Transverse colon (tissue), 4 donors: ENCODE results near the gene INTS4. TPM values are rescaled to one million over a fixed set of nuclear protein-coding genes. Genes with fewer than 3 reads are reported as not detected.
"Not testable (repeated sequence)": the region's sequence is repeated elsewhere in the genome, so short reads cannot be mapped to it uniquely, and the experiment has no call there.

Experiments
- DNase-seq: peaks from one replicate; pipeline ENCODE4 v3.0.0-alpha.2; 2019
- H3K27ac ChIP-seq, 4 donors: fragments of 200-600 bp; sonication (generic); 2 replicates each; pipeline ENCODE4 v1.5.1; 2016 to 2018; ENCODE audit warnings: inconsistent platforms in 4 of 4
- H3K27me3 ChIP-seq: fragments of 200-600 bp; sonication (generic); 2 replicates; pipeline ENCODE4 v1.5.1; 2017; ENCODE audit warnings: inconsistent platforms
- H3K36me3 ChIP-seq, 4 donors: fragments of 200-600 bp; sonication (generic); 2 replicates each; pipeline ENCODE4 v1.5.1; 2017 to 2019; ENCODE audit warnings: inconsistent platforms in 4 of 4
- H3K4me1 ChIP-seq, 4 donors: fragments of 200-600 bp; sonication (generic); 2 replicates each; pipeline ENCODE4 v1.5.1; 2017 to 2020; ENCODE audit warnings: inconsistent platforms in 4 of 4
- H3K4me3 ChIP-seq, 4 donors: fragments of 200-600 bp; sonication (generic); 1 replicate in 1 of 4; 2 replicates in 3 of 4; pipeline versions ENCODE4 v1.5.1 to v1.6.1; 2017 to 2019; ENCODE audit warnings: inconsistent platforms in 4 of 4
- H3K9me3 ChIP-seq, 2 donors: fragments of 200-600 bp; sonication (generic); 2 replicates each; pipeline ENCODE4 v1.5.1; 2017 to 2019; ENCODE audit warnings: inconsistent platforms in 2 of 2
- EP300 ChIP-seq: sonication (generic); formaldehyde crosslinking; IDR thresholded peaks from one replicate; pipeline ENCODE4 v1.6.1; 2017; ENCODE audit warnings: antibody characterized with exemption, low read depth
- POLR2A ChIP-seq: fragments of 450-650 bp; IDR thresholded peaks from one replicate; pipeline ENCODE4 v1.6.1; 2016; ENCODE audit warnings: antibody characterized with exemption, mild to moderate bottlenecking, moderate library complexity
- POLR2AphosphoS5 ChIP-seq, 3 donors: sonication (generic); formaldehyde crosslinking; IDR thresholded peaks; one replicate each; pipeline ENCODE4 v1.6.1; 2016; ENCODE audit warnings: antibody characterized with exemption in 3 of 3
- WGBS, 2 donors: methylation state at CpG; one replicate each; pipeline ENCODE4 v1.1.5; 2018; ENCODE audit warnings: low coverage in 1 of 2; 5-methylcytosine and 5-hydroxymethylcytosine counted together
- in situ Hi-C, 4 donors: fragments of 200-750 bp; cut with MboI; loops; one replicate each; pipeline versions ENCODE4 v1.15.0 to v1.15.1; 2017; ENCODE audit warnings: low sequenced_read_pairs in 3 of 4, low pct_ligation_motif_present in 1 of 4, low pct_unique_long_range_greater_than_20kb in 1 of 4
- intact Hi-C: fragments of 100-400 bp; cut with DNase I; formaldehyde crosslinking; loops from one replicate; pipeline ENCODE4 v1.15.1; 2023; ENCODE audit warnings: low total_unique reads
- small RNA-seq, 4 donors: library from RNA; depleted of rRNA; stranded (forward); fragments of <200 nt; gene quantifications; one replicate each; pipeline ENCODE3, GENCODE V24; 2016
- total RNA-seq, 4 donors: library from RNA; depleted of rRNA; stranded (reverse); fragments of >200 nt; gene quantifications; one replicate each; pipeline ENCODE4 v1.1.0, GENCODE V29; 2016
- TF ChIP-seq, protein P1 (sequence below), 5 experiments: fragments of 200-600 bp in 3 of 5; fragments of 450-650 bp in 2 of 5; sonication (generic) in 3 of 5; IDR thresholded peaks; 1 replicate in 2 of 5; 2 replicates in 3 of 5; pipeline ENCODE4 v1.5.1; 2016 to 2017; ENCODE audit warnings: antibody characterized with exemption in 5 of 5, inconsistent platforms in 3 of 5, mild to moderate bottlenecking in 2 of 5, moderate library complexity in 1 of 5

The INTS4 gene
- total RNA-seq, 4 donors from 2014 or later: 3.8 to 45.9 (median 31.5) TPM

DNA sequence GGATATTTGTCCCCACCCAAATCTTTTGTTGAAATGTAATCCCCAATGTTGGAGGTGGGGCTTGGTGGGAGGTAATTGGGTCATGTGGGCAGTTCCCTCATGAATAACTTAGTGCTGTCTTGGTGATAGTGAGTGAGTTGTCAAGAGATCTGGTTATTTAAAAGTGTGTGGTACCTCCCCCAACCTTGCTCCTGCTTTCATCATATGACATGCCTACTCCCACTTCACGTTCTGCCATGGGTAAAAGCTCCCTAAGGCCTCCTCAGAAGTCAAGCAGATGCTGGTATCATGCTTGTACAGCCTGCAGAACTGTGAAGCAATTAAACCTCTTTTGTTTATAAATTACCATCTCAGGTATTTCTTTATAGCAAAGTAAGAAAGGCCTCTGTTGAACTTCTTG lies 143.0 kb downstream of the INTS4 start:
- intact Hi-C loops: no loop called here
- H3K4me3 ChIP-seq: no peak overlapping the region
- no peak overlapping the region for H3K27ac ChIP-seq
- peaks cover 0 to 21% (median 7%) of the 10 kb centered on the region in 4 donors for H3K36me3 ChIP-seq
- WGBS, 2 donors: 79% methylated on average over 1 of the region's 1 CpG; no CpG with 5 or more reads in 1 of the 2 donors
- no peaks in the 10 kb centered on the region for H3K4me1 ChIP-seq
- TF ChIP-seq, protein P1, sequence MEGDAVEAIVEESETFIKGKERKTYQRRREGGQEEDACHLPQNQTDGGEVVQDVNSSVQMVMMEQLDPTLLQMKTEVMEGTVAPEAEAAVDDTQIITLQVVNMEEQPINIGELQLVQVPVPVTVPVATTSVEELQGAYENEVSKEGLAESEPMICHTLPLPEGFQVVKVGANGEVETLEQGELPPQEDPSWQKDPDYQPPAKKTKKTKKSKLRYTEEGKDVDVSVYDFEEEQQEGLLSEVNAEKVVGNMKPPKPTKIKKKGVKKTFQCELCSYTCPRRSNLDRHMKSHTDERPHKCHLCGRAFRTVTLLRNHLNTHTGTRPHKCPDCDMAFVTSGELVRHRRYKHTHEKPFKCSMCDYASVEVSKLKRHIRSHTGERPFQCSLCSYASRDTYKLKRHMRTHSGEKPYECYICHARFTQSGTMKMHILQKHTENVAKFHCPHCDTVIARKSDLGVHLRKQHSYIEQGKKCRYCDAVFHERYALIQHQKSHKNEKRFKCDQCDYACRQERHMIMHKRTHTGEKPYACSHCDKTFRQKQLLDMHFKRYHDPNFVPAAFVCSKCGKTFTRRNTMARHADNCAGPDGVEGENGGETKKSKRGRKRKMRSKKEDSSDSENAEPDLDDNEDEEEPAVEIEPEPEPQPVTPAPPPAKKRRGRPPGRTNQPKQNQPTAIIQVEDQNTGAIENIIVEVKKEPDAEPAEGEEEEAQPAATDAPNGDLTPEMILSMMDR (IDR thresholded peaks at IDR 0.05): no peak
- no peak for TF ChIP-seq EP300
- no peaks in the 10 kb centered on the region for H3K27me3 ChIP-seq
- DNase-seq: no peak
- in situ Hi-C loops: no loop called here
- peaks cover 10% of the 10 kb centered on the region in 2 donors for H3K9me3 ChIP-seq

DNA sequence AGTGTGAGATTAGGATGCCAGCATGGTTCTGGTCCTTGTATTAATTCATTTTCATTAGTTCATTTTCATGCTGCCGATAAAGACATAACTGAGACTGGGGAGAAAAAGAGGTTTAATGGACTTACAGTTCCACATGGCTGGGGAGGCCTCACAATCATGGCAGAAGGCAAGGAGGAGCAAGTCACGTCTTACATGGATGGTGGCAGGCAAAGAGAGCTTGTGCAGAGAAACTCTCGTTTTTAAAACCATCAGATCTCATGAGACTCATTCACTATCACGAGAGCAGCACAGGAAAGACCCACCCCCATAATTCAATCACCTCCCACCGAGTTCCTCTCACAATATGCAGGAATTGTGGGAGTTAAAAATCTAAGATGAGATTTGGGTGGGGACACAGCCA lies 150.8 kb downstream of the INTS4 start:
- in situ Hi-C loops, intact Hi-C loops, H3K9me3 ChIP-seq, H3K4me3 ChIP-seq, H3K4me1 ChIP-seq, H3K27me3 ChIP-seq, DNase-seq, H3K27ac ChIP-seq: not testable (repeated sequence)
- WGBS, 2 donors: 76 to 79% methylated on average over 3 to 5 of the region's 5 CpGs
- H3K36me3 ChIP-seq: peaks cover 0 to 41% (median 11%) of the 10 kb centered on the region in 4 donors

DNA sequence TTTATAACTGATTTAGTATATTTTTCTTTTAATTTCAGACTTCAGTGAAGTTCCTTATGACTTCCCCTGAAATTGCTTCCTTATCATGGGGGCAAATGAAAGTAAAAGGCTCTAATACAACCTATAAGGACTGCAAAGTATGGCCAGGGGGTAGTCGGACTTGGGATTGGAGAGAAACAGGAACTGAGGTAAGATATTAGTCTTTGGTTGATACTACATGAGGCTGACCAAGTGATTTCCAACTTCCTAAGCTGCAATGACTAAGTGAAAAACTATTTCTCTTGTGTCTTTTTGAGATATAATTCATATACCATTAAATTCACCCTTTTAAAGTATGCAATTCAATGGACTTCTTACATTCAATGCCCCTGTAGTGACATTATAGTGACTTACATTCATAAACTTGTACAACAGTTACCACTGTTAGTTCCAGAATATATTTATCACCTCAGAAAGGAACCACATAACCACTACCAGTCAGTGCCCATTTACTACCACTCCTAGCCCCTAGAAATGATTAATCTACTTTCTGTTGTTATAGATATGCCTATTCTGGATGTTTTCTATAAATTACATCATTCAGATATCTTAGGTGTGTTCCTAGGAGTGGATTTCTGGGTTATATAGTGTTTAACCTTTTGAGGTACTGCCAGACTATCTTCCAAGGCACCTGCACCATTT lies 151.9 kb downstream of the INTS4 start:
- in situ Hi-C loops (no loop called here), intact Hi-C loops (no loop called here)
- TF ChIP-seq EP300: no peak
- no peaks in the 10 kb centered on the region for H3K27me3 ChIP-seq
- no peak overlapping the region for H3K4me3 ChIP-seq
- no peak for DNase-seq
- 74 to 80% methylated on average over 1 of the region's 1 CpG for WGBS, 2 donors
- H3K4me1 ChIP-seq: no peaks in the 10 kb centered on the region
- H3K27ac ChIP-seq: no peak overlapping the region
- H3K36me3 ChIP-seq: peaks cover 0 to 41% (median 11%) of the 10 kb centered on the region in 4 donors
- peaks cover 0 to 5% of the 10 kb centered on the region in 2 donors for H3K9me3 ChIP-seq

DNA sequence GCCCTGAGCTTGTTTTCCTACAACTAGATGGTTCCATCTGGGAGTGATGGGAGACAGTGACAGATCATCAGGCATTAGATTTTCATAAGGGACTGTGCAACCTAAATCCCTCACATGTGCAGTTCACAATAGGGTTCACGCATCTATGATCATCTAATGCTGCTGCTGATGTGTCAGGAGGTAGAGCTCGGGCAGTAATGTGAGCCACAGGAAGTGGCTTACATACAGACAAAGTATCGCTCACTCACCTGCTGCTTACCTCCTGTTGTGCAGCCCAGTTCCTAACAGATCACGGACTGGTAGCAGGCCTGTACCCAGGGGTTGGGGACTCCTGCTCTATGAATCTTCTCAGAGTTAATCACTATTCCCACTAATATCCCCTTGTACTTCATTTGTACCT lies 161.2 kb downstream of the INTS4 start:
- Histone ChIP-seq H3K4me3 (no peak overlapping the region), H3K27ac (no peak overlapping the region), H3K4me1 (no peaks in the 10 kb centered on the region), H3K36me3 (no peaks in the 10 kb centered on the region), H3K9me3 (no peaks in the 10 kb centered on the region), H3K27me3 (no peaks in the 10 kb centered on the region)
- WGBS, 2 donors: 92 to 100% methylated on average over 1 to 4 of the region's 4 CpGs
- intact Hi-C loops (no loop called here), in situ Hi-C loops (no loop called here)
- TF ChIP-seq POLR2A (no peak), EP300 (no peak), POLR2AphosphoS5 (IDR thresholded peaks at IDR 0.05) (no peak)
- TF ChIP-seq, protein P1 (IDR thresholded peaks at IDR 0.05): no peak
- DNase-seq: no peak

DNA sequence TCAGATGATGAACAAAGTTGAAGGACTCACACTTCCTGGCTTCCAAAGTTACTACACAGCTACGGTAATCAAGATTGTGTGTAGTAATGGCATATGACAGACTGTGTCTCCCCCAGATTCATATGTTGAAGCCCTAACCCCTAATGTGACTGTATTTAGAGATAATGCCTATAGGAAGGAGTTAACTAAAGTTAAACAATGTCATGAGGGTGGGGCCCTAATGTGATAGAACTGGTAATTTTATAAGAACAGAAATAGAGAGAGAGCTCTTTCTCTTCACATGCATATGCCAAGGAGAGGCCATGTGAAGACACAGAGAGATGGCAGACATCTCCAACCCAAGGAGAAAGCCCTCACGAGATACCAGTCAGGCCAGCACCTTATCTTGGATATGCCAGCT lies 165.5 kb downstream of the INTS4 start:
- Histone ChIP-seq H3K9me3 (no peaks in the 10 kb centered on the region), H3K36me3 (no peaks in the 10 kb centered on the region), H3K27ac (no peak overlapping the region), H3K4me1 (peaks cover 0 to 4% (median 0%) of the 10 kb centered on the region in 4 donors), H3K4me3 (no peak overlapping the region), H3K27me3 (no peaks in the 10 kb centered on the region)
- in situ Hi-C loops: loop anchor here in 1 of 4 donors (10.0 kb wide), 1 partner anchor 166 kb away; the partner anchor contains the start of gene INTS4
- DNase-seq: no peak
- intact Hi-C loops: no loop called here
- WGBS, 2 donors: 80 to 91% methylated on average over 2 of the region's 2 CpGs
- TF ChIP-seq POLR2AphosphoS5 (IDR thresholded peaks at IDR 0.05) (no peak), POLR2A (no peak), EP300 (no peak)
- TF ChIP-seq, protein P1 (IDR thresholded peaks at IDR 0.05): no peak

Small RNA genes lying within 50 kb of the gene (small RNA-seq; reads per million reads assigned to genes)
- 0 reads per million in 4 donors for gene AP002812.4

Other genes starting within 250 kb of the INTS4 start
- gene RSF1, start 173.9 kb downstream of the INTS4 start, total RNA-seq: 10 to 100 TPM; 45.6 to 72.8 (median 58.1) TPM
- 10 to 100 TPM in 2 of 4 donors, not detected in 2; 14.4 to 30.7 TPM for gene AAMDC, start 173.5 kb downstream of the INTS4 start, total RNA-seq
- gene KCTD14, start 28.6 kb upstream of the INTS4 start, total RNA-seq: 1 to 10 TPM; 1.2 to 8.6 (median 5.1) TPM
- gene THRSP, start 69.2 kb upstream of the INTS4 start, total RNA-seq: not detected
- 100 to 1,000 TPM in 2 of 4 donors, 10 to 100 TPM in 1, 1 to 10 TPM in 1; 6.0 to 123 (median 68.4) TPM for gene NDUFC2, start 85.2 kb upstream of the INTS4 start, total RNA-seq
- 10 to 100 TPM in 3 of 4 donors, 1 to 10 TPM in 1; 4.9 to 28.9 (median 14.5) TPM for gene ALG8, start 145.0 kb upstream of the INTS4 start, total RNA-seq
- 10 to 100 TPM; 10.9 to 55.0 (median 29.2) TPM for gene KCTD21, start 194.0 kb upstream of the INTS4 start, total RNA-seq
- 10 to 100 TPM in 2 of 4 donors, 1 to 10 TPM in 2; 7.4 to 17.2 (median 10.9) TPM for gene USP35, start 194.3 kb upstream of the INTS4 start, total RNA-seq